ENCODE measurements around the gene SPANXN2.

Gene SPANXN2

DNA sequence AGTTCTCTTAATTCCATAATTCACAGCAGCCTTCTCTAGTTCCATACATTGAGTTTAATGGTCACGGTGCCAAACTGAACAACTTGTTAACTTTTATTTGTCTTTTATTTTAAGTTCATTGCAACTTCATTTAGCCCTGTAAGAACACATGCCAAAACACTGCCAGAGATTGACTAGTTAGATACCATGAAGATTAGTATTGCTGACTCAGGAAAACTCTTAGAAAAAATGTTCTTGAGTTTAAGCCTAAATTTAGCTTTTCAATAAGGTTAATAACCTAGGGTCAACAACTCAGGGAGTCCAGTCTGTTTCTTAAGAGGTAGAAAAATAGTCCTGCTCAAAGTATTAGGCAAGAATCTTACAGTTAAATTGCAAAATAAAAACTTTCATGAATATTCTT lies 25.7 kb downstream of the SPANXN2 start:
- Histone ChIP-seq H3K27ac (ENCODE audit: low read length) (no peak overlapping the region), H3K4me3 (ENCODE audit: low read length) (no peak overlapping the region), H3K4me2 (ENCODE audit: low read length) (no peak overlapping the region), H3K27me3 (ENCODE audit: low read depth, low read length) (no peaks in the 10 kb centered on the region), H3K79me2 (ENCODE audit: low read length) (no peaks in the 10 kb centered on the region), H4K20me1 (ENCODE audit: insufficient read depth, low read length) (no peaks in the 10 kb centered on the region), H3K4me1 (ENCODE audit: low read length) (no peaks in the 10 kb centered on the region), H3K9ac (ENCODE audit: low read length) (no peak overlapping the region), H2AFZ (ENCODE audit: low read depth, low read length) (no peak overlapping the region), H3K9me3 (ENCODE audit: insufficient read depth, low read length) (no peaks in the 10 kb centered on the region), H3K36me3 (replicated peaks; ENCODE audit: low read depth, low read length) (no peaks in the 10 kb centered on the region)
- TF ChIP-seq, protein P1, sequence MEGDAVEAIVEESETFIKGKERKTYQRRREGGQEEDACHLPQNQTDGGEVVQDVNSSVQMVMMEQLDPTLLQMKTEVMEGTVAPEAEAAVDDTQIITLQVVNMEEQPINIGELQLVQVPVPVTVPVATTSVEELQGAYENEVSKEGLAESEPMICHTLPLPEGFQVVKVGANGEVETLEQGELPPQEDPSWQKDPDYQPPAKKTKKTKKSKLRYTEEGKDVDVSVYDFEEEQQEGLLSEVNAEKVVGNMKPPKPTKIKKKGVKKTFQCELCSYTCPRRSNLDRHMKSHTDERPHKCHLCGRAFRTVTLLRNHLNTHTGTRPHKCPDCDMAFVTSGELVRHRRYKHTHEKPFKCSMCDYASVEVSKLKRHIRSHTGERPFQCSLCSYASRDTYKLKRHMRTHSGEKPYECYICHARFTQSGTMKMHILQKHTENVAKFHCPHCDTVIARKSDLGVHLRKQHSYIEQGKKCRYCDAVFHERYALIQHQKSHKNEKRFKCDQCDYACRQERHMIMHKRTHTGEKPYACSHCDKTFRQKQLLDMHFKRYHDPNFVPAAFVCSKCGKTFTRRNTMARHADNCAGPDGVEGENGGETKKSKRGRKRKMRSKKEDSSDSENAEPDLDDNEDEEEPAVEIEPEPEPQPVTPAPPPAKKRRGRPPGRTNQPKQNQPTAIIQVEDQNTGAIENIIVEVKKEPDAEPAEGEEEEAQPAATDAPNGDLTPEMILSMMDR (IDR thresholded peaks at IDR 0.05; ENCODE audit: low read depth, low read length), result no peak
- TF ChIP-seq EZH2phosphoT487 (IDR thresholded peaks at IDR 0.05; ENCODE audit: low read depth), result no peak

DNA sequence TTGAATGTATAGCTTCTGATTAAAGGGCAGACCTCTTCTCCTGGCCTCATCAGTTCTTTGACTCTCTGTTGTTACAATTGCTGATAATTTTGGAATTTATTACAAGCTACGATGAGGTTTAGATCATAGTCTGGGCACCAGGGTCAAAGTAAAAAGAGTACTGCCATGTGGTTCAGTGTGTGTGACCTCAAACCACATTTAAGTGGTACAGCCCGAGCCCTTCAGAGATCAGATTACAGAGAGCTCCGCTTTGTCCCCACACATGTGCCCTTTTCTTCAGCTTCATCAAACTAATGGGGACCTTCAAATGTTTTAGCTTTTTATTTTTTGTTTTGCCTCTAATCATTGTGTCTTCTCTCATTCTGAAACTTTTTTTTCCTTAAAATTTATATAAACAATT lies 37.1 kb downstream of the SPANXN2 start:
- Histone ChIP-seq H3K9ac (ENCODE audit: low read length) (no peak overlapping the region), H3K79me2 (ENCODE audit: low read length) (no peaks in the 10 kb centered on the region), H3K4me3 (ENCODE audit: low read length) (no peak overlapping the region), H4K20me1 (ENCODE audit: insufficient read depth, low read length) (no peaks in the 10 kb centered on the region), H2AFZ (ENCODE audit: low read depth, low read length) (no peak overlapping the region), H3K36me3 (replicated peaks; ENCODE audit: low read depth, low read length) (no peaks in the 10 kb centered on the region), H3K9me3 (ENCODE audit: insufficient read depth, low read length) (no peaks in the 10 kb centered on the region), H3K4me2 (ENCODE audit: low read length) (no peak overlapping the region), H3K27ac (ENCODE audit: low read length) (no peak overlapping the region), H3K27me3 (ENCODE audit: low read depth, low read length) (no peaks in the 10 kb centered on the region), H3K4me1 (ENCODE audit: low read length) (no peaks in the 10 kb centered on the region)
- TF ChIP-seq EZH2phosphoT487 (IDR thresholded peaks at IDR 0.05; ENCODE audit: low read depth), result no peak
- TF ChIP-seq, protein P1 (IDR thresholded peaks at IDR 0.05; ENCODE audit: low read depth, low read length), result no peak

DNA sequence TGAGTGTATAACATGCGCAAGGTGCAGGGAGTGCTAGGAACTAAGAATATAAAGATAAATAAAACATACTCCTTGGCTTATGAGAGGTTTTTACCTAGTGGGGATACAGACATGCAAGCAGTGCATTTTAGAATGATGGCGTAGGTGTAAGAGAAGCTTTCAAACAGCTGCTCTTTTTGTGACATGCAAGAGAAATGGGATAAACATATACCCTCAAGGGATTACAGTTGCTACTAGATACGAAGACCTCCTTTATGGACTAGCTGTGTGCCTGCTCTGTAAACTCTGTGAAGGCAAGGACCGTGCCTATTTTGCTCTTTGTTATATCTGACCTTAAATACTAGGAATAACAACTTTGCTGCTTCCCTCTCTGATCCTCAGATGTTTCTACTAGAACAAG lies 45.6 kb downstream of the SPANXN2 start:
- Histone ChIP-seq H3K36me3 (replicated peaks; ENCODE audit: low read depth, low read length) (no peaks in the 10 kb centered on the region), H2AFZ (ENCODE audit: low read depth, low read length) (no peak overlapping the region), H3K9me3 (ENCODE audit: insufficient read depth, low read length) (no peaks in the 10 kb centered on the region), H3K79me2 (ENCODE audit: low read length) (no peaks in the 10 kb centered on the region), H3K4me3 (ENCODE audit: low read length) (no peak overlapping the region), H3K27ac (ENCODE audit: low read length) (no peak overlapping the region), H4K20me1 (ENCODE audit: insufficient read depth, low read length) (no peaks in the 10 kb centered on the region), H3K9ac (ENCODE audit: low read length) (no peak overlapping the region), H3K27me3 (ENCODE audit: low read depth, low read length) (no peaks in the 10 kb centered on the region), H3K4me2 (ENCODE audit: low read length) (no peak overlapping the region), H3K4me1 (ENCODE audit: low read length) (peaks cover under 1% of the 10 kb centered on the region; the same call in 1 of the 2 replicates)
- no peak for TF ChIP-seq EZH2phosphoT487 (IDR thresholded peaks at IDR 0.05; ENCODE audit: low read depth)
- TF ChIP-seq, protein P1 (IDR thresholded peaks at IDR 0.05; ENCODE audit: low read depth, low read length), result no peak

DNA sequence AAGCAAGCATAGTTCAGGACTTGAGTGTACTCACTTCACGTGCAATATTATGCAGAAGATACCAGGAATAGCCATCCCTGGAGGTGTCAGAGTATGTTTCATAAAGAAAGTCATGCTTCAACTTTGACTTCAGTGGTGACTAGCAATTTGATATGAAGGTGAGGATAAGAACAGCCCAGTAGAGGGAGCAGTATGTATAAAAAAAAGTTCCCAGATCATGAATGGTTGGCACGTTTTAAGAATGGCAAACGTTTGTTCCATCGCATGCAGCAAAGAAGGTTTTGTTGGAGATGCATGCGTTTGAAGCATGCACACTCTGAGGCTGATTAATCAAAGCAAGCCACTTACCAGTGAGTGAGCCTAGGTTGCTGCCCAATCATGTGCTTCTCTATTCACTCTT lies 51.2 kb downstream of the SPANXN2 start:
- Histone ChIP-seq H3K36me3 (replicated peaks; ENCODE audit: low read depth, low read length) (no peaks in the 10 kb centered on the region), H3K4me1 (ENCODE audit: low read length) (peaks cover 4% of the 10 kb centered on the region; the same call in 1 of the 2 replicates), H2AFZ (ENCODE audit: low read depth, low read length) (0 out of 2 replicates have a peak overlapping the region, but pooled peaks have one; percentile 6), H3K9ac (ENCODE audit: low read length) (no peak overlapping the region), H3K4me2 (ENCODE audit: low read length) (peak overlapping the region; percentile 67), H3K27ac (ENCODE audit: low read length) (no peak overlapping the region), H3K4me3 (ENCODE audit: low read length) (peak overlapping the region; percentile 55), H3K9me3 (ENCODE audit: insufficient read depth, low read length) (no peaks in the 10 kb centered on the region), H3K27me3 (ENCODE audit: low read depth, low read length) (no peaks in the 10 kb centered on the region), H4K20me1 (ENCODE audit: insufficient read depth, low read length) (no peaks in the 10 kb centered on the region), H3K79me2 (ENCODE audit: low read length) (no peaks in the 10 kb centered on the region)
- TF ChIP-seq, protein P1 (IDR thresholded peaks at IDR 0.05; ENCODE audit: low read depth, low read length), result peak; percentile 56
- no peak for TF ChIP-seq EZH2phosphoT487 (IDR thresholded peaks at IDR 0.05; ENCODE audit: low read depth)
